Daoy (cell line): ENCODE results near the gene BPIFA1. TPM values are rescaled to one million over a fixed set of nuclear protein-coding genes. Genes with fewer than 3 reads are reported as not detected.

Experiments used
- DNase-seq: peaks from one replicate; pipeline ENCODE4 v3.0.0-alpha.2; 2015; ENCODE audit warnings: low read depth
- total RNA-seq: library from RNA; depleted of rRNA; stranded (reverse); fragments of >200 nt; shearing (Covaris generic); gene quantifications from 2 replicates; pipeline ENCODE4 v1.2.3, GENCODE V29; 2014

BPIFA1 gene
- total RNA-seq, 1 experiment from 2014 or later: not detected

DNA sequence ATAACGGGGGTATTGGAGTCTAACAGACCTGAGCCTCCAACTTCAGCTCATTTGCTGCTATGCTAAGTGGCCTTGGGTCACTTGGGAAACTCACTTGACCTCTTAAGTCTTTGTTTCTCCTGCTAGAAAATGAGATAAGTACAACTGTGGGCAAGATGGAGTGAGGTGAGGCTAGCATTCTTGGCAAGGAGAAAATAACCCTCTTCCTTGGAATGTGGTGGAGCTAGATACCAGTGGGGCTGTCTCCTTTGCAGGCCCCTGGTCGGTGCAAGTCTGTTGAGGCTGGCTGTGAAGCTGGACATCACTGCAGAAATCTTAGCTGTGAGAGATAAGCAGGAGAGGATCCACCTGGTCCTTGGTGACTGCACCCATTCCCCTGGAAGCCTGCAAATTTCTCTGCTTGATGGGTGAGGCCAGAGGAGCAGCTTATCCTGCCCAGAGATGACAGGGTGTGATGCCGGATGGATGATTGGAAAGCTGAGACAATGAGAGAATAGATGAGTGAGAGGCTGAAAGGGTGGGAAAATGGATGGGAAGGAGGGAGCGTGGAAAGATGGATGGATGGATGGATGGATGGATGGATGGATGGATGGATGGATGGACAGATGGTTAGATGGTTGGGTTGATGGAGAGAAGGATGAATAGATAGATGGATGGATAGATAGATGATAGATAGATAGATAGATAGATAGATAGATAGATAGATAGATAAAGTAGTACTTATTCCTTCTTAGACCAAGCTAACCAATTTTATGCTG, 4.4 kb downstream of the BPIFA1 start:
- no peak for DNase-seq

DNA sequence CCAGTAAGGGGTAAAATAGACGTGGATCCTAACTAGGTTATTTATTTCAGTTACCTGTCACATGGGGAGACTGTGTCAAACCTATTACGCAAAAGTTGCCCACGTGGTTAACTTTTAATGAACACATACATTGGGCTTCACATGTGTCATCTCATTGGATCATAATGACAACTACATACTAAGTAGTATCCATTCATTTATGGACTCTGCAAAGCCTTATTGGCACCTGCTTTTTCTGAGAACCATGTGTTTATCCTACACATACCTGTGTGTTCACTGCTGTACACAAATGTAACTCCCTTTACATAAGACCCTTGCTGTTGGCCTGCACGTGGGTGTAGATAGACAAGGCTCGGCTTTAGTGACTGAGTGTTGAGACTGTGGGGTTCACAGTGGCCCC, 5.1 kb downstream of the BPIFA1 start:
- no peak for DNase-seq

DNA sequence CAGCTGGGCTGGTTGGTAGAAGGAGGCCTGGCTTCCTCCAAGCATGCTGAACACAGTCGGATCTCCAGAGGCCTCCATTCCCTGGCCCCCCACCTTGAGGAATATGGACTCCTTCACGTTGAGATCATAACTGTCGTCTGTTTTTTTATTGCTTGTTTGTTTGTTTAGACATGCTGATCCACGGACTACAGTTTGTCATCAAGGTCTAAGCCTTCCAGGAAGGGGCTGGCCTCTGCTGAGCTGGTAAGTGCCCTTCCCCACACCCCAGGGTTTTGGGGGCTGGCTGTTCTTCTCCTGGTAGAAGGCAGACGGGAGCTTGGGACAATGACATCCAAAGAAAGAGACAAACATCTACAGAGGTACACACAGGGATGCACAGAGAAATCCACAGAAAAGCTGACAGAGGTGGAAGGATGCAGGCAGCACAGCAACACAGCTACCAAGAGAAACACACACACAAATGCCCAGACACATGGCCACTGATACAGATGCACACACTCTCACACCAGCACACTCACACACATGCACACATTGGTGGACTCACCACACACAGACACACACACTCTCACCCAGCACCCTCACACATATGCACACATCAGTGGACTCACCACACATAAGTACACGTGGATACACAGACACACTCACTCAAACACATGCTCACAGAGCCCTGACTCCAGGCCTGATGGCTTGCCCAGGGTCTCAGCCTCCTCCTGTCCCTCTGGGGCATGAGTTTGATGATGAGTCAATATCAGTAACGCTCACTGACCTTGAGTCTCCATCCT, 6.7 kb downstream of the BPIFA1 start:
- DNase-seq: no peak

DNA sequence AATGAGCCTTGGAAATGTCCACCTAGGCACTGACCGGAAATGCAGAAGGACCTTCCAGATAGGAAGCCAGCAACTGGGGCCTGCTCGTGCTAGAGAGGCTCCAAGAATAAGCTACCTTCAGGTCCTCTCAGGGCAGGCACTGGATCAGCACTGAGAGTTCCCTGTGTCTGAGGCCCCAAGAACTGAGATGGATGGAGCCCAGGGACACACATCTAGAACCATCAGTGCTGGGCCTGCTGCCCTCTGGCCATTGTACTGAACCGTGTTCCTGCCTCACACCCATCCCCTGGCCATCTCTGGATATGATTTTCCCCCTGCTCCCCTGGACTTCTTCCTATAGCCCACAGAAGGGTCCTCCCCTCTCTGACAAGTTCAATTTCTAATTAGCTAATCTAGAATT, 10.3 kb downstream of the BPIFA1 start:
- no peak for DNase-seq

DNA sequence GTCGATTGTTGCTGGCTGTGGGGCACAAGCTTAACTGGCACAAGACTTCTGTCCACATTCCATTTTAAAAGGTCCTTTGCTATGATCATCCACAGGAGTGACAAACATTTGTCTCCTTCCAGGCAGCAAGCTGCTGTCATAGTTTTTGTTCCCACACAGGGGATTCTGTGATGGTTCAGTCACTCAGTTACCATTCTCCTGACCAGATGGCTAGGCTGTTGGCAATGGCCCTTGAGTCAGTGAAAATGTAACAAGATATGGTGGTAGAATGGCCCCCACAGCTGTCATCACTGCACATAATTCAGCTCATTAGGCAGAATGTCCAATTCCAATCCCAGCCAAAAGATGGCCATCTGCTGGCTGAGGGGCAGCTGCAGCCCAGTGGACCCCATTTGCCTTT, 13.7 kb downstream of the BPIFA1 start:
- no peak for DNase-seq

DNA sequence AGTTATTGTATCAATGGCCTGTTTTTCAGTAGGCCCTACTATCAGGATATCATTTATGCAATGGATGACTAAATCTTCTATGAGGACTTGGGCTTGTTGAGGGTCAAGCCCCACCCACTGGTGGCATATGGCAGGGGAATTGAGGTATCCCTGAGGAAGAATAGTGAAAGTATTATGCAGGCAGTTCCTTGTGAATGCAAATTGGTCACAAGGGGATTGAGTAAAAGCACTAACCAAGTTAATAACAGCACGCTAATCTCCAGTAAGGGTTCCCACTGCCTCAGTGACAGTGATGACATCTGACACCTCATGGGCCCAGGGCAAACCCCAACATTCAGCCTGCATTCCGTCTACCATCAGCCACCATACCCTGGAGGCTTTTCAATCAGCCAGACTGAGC, 14.9 kb downstream of the BPIFA1 start:
- no peak for DNase-seq

DNA sequence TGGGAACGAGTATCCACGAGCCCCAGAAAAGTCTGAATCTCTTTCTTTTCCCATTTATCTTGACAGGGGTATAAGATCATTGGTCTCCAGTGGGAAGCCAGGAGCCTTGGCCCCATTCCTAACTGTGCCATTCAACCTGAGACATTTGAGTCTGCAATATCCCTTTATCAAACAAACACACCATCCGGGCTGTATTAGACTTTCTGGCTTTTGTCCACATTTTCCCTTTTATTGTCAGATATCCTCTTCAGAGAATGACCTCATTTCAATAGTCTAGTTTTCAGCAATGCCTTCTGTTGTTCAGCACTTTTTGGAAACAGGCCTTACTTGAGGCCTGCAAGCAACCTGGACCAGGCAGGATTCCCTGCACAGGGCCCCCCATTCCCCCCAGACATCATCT, 15.7 kb downstream of the BPIFA1 start:
- no peak for DNase-seq

DNA sequence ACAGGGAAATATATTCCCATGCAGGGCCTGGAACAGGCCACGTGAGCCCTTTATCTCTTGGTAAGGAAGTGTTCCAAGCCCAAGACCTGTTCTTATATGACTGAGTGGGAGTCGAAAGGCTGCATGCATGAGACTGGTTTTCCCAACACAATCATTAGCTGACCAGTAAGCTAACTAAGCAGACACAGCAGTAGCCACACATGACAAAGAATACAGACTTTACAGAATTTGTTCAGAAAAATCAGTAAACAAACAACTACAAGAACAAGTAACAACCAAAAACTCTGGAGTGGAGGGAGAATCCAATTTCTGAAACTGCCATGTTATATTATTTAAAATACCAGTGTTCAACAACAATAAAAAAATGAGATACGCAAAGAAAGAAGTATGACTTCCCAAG, 16.7 kb downstream of the BPIFA1 start:
- no peak for DNase-seq

DNA sequence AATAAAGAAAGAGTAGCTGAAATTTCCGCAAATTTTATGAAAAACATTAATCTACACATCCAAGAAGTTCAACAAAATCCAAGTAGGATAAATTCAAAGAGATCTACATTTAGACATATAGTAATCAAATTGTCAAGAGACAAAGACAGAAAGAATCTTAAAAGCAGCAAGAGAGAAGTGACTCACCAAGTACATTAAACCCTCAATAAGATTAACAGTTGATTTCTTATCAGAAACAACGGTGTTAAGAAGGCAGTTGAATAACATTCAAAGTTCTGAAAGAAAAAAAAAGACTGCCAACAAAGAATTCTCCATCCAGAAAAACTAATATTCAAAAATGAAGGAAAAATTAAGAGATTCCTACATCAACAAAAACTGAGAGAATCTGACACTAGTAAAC, 19.2 kb downstream of the BPIFA1 start:
- DNase-seq: no peak

DNA sequence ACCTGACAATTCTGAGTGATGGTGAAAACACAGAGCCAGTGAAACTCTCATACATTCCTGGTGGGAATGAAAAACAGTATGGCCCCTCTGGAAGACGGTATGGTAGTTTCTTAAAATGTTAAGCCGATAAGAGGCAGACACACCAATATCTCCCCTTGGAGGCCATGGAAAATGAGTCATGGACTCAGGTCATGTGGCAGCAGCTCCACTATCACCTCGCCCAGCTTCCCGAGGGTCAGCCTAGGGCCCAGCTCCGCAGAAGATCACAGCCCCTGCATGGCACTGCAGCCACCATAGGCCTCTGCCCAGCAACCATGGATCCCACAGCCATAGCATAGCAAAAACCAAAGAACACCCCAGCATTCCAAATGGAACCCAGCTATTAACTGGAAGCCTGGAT, 21.4 kb downstream of the BPIFA1 start:
- DNase-seq: no peak

DNA sequence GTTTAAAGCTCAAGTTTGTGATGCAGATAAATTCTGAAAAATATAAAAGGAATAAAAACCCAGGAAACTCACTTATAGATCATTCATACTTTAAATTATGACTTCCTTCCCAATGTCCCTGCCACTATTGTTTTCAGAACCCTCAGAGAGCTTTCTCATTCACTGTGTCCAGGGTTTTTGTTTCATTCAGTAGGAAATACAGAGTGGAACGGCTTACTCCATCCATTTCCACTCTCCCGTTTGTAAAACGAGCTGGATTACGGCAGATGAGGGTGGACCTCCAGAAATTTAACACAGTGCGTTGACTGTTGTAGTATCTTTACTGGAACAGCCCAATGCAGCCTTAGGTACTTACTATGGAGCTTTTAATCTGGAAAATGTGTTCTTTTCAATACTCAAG, 23.6 kb downstream of the BPIFA1 start:
- no peak for DNase-seq

DNA sequence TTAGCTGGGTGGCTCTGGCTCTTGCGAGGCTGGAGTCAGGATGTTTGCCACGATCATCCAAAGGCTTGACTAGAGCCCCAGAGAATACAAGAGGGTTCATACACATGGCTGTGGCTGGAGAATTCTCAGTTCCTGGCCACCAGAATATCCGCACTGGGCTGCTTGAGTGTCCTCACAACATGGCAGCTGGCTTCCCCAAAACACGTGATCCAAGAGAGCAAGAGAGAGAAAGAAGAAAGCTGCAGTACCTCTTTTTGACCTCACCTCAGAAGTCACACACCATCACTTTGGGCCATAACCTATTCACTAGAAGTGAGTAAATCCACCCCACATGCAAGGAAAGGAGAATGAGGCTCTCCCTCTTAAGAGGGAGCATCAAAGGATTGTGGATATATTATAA, 25.7 kb downstream of the BPIFA1 start:
- DNase-seq: no peak

DNA sequence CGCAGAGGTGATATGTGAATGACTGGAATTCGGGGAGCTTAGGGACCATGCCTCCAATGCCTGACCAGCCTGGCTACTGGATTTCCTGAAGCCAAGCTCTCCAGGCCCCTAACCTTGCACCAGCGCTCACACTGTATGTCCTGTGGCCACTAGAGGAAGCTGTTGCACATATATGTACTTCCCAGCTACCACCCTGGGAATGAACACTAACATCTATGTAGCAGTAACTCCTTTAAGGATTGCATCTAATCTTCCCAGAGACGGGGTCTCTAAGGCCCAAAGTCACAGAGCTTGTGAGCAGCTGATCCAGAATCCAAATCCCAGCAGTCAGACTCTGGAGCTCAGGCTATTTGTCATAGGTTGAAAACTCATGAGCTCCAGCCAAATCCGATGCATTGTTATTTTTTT, 26.9 kb downstream of the BPIFA1 start:
- peak; percentile 48 for DNase-seq

DNA sequence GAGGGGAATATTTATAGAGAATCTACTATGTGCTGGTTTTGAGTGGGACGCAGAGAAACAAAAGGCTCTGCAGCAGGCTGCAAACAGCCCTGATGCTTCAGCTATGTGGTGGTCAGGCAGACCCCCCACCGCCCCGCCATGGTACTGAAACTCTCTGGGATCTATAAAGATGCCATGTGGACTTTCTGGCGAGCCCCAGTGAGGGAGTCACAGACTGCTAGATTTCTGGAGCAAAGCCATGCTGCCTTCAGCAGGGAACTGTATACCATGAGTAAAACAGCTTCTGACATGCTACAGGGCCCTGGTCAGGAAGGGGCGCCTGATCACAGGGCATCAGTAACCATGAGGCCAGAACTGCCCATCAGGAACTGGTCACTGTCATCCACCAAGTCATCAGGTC, 28.0 kb downstream of the BPIFA1 start:
- DNase-seq: no peak

DNA sequence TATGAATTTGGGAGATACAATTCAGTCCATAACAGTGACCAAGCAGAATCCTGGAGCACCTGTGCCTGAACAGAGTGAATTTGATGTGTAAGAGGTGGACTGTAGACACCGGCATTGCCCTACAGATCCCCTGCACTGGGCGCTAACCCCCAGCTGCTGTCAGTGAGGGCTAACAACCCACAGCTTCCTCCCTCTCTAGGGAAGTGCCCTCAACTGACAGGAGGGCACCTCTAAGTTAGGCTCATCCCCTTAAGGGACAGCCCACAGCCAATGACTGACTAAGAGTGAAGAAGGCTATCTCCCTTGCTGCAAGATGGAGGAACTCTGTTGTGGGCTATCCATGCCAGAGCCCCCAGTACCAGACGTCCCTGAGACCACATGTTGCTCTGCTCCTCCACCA, 31.9 kb downstream of the BPIFA1 start:
- DNase-seq: no peak

DNA sequence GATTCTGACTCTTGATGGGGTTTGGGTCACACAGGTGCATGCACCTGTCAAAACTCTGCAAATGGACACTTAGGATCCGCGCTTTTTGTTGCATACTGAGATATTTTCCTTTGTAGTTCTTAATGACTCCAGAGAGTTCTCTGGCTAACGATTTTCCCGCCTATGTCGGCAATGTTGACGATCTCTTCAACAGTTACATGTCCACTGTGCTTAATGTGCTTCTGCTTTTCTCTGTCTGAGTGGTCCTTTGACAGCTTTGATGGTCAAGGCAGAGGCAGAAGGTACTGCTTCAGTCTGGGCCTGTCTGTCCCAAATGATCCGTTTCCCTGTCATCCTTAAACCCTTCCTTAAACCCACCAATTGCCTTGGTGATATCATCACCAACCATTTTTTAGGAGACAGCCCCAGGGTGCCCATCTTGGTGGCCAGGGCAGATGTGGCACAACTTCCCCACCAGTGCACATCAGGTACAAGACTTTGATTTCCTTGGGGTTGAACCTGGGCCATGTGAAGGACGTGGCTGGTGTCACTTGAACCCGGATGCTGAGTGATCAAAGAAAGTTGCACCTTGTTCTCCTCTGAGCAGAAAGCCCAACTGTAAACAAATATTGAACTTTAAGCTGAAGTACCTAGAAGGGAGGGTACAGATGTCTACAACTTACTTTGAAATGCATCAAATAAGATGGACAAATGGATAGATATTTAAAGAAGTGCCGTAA, 36.5 kb downstream of the BPIFA1 start:
- DNase-seq: no peak

DNA sequence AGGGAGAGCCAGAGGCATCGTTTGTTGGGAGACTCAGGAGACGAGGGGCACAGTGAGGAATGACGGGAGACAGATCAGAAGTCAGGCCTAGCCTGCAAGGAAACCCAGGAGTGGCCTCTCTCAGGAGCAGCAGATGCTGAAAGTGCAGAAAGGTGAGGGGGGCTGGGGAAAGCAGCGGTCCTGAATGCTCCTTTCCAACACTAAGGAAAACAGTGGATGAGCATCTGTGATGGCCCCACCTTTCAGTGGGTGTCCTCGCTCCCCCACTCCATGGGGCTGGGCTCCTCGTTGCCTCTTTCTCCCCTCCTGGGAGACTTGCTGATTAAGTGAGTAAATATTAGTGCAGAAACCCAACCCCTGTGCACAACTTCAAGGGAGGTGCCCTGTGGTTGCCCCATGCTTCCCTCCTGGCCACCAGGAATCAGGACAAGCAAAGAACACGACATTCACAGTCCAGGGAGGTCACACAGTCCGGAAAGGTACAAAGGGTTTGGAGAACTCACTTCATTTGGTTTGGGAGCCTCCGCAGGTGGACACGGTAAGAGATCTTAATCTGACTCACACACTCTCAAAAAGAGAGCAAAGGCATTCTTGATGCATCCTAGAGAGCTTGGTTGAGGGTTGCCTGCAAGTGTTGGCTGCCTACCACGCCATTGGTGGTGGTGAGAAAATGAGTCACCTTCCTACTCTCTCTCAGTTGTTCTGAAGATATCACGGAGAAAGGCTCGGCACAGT, 37.5 kb downstream of the BPIFA1 start:
- peak; percentile 27 for DNase-seq

DNA sequence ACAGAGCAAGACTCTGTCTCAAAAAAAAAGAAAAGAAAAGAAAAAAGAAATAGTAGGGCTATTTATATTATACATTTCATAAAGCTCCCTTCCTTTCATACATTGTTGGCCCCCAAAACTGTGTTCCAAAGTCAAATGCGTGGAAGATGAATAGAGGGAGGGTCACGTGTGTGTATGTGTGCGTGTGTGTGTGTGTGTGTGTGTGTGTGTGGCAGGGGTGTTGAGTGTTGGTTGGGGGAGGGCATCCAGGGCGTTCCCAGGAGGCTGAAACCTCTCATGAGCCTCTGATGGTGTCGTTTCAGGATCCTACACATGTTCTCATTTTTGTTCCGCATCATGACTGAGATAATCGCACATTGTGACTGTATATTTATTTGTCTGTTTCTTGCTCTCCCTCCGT, 39.4 kb downstream of the BPIFA1 start:
- DNase-seq: no peak

DNA sequence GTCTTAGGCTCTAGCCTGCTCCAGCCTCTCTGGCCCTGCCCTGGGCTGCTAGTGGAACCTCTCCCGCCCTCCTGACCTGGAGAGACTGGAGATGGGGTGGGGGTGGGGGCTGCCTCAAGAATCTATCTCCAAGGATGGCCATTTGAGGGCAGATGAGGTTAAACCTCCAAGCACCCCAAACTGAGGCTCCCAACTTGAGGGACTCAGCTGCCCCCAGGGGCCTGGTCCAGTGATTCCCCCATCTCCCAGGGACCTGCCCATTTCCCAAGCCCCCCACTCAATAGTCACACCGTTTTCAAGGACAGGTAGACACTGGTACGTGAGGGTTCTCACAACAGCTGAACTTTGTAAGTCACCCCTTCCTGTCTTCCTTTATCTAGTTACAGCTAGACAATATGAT, 40.1 kb downstream of the BPIFA1 start:
- no peak for DNase-seq

DNA sequence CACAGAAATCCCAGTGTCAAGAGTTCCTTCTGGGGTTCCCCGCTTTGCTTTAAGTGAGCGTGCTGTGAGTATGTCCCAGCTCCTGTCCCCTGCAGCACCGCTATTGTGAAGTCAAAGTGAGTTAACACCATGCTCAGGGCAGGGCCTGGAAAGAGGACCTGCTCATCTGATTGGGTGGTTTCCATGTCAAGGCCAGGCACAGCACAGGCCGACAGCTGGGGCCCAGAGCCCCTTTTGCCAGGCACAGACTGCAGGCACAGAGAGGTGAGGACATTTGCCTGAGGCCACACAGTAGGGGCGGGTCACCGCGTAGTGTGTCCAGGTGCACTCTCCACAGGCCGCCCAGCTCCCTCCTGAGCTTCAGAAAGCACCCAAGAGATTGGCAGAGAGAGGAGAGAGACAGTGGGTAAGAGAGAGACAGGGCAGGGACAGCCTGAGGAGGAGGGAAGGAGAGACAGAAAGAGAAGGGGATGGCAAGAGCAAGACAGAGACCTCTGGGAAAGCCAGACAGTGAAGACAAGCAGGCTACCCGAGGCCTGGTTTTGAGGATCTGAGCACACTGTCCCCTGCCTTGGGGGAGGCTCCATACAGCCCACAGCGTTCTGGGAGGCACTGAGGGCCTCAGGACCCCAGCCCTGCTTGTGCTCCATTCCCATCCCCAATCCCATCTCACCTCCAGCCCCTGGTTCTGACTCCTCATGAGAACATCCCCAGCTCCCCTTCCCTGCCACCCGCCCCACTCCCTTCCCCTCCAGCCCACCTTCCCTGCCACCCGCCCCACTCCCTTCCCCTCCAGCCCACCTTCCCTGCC, 40.7 kb downstream of the BPIFA1 start:
- no peak for DNase-seq
